SJSA1 (cell line): ENCODE results near the gene EIF4G1. TPM values are rescaled to one million over a fixed set of nuclear protein-coding genes. Genes with fewer than 3 reads are reported as not detected.

Experiments
- DNase-seq, 2 experiments: peaks; one replicate each; pipeline ENCODE4 v3.0.0-alpha.2; 2015 to 2020; ENCODE audit warnings: low spot score in 2 of 2, low read depth in 1 of 2
- H3K27ac ChIP-seq: fragments of 250-450 bp; sonication (Bioruptor Pico); 2 replicates; pipeline ENCODE4 v1.5.1; 2020; ENCODE audit warnings: mild to moderate bottlenecking, moderate library complexity
- H3K27me3 ChIP-seq: fragments of 250-450 bp; sonication (Bioruptor Pico); replicated peaks from 2 replicates; pipeline ENCODE4 v1.5.1; 2020; ENCODE audit warnings: mild to moderate bottlenecking, moderate library complexity
- H3K36me3 ChIP-seq: fragments of 250-450 bp; sonication (Bioruptor Pico); 2 replicates; pipeline ENCODE4 v1.5.1; 2020; ENCODE audit warnings: mild to moderate bottlenecking
- H3K4me1 ChIP-seq: fragments of 250-450 bp; sonication (Bioruptor Pico); replicated peaks from 2 replicates; pipeline ENCODE4 v1.6.1; 2021; ENCODE audit warnings: mild to moderate bottlenecking
- H3K4me3 ChIP-seq: fragments of 250-450 bp; sonication (Bioruptor Pico); 2 replicates; pipeline ENCODE4 v1.5.1; 2020; ENCODE audit warnings: mild to moderate bottlenecking
- H3K9me3 ChIP-seq: fragments of 250-450 bp; sonication (Bioruptor Pico); replicated peaks from 2 replicates; pipeline ENCODE4 v1.5.1; 2020; ENCODE audit warnings: mild to moderate bottlenecking
- total RNA-seq: library from RNA; depleted of rRNA; stranded (reverse); fragments of >200 nt; shearing (Covaris generic); gene quantifications from 2 replicates; pipeline ENCODE4 v1.2.3, GENCODE V29; 2014

Gene EIF4G1
- total RNA-seq, 1 experiment from 2014 or later, result 257 TPM

GRCh38 chr3:184354121-184354728 is 39.8 kb downstream of the EIF4G1 start:
- Histone ChIP-seq H3K27ac (peak overlapping the region; percentile 10; the same call in 1 of the 2 replicates), H3K9me3 (no peaks in the 10 kb centered on the region), H3K36me3 (peaks cover 79% of the 10 kb centered on the region), H3K4me1 (peaks cover 64% of the 10 kb centered on the region), H3K4me3 (no peak overlapping the region), H3K27me3 (no peaks in the 10 kb centered on the region)
- peak; percentile 26 to 66 for DNase-seq

DNA sequence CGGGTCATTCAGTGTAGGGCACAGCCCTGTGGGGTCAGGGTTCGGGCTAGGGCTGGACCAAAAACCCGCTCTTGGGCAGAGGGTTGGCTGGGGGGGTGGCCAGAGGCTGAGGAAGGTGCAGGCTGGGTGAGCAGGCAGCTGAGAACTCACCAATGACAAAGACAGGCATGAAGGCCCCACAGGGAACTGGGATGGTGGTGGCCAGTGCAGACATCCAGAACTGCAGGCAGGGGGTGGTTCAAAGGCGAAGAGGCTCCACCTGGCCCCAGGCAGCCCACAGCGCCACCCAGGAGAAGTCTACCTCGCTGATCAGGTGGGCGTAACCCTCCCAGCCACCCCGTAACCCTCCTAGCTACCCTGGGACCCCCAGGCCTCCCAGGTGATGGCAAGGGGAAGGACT is 40.3 kb downstream of the EIF4G1 start:
- DNase-seq, result peak in 1 of 2 experiments; percentile 42
- Histone ChIP-seq H3K4me1 (peaks cover 65% of the 10 kb centered on the region), H3K27me3 (no peaks in the 10 kb centered on the region), H3K9me3 (no peaks in the 10 kb centered on the region), H3K36me3 (peaks cover 80% of the 10 kb centered on the region), H3K4me3 (no peak overlapping the region), H3K27ac (peak overlapping the region; percentile 79)

DNA sequence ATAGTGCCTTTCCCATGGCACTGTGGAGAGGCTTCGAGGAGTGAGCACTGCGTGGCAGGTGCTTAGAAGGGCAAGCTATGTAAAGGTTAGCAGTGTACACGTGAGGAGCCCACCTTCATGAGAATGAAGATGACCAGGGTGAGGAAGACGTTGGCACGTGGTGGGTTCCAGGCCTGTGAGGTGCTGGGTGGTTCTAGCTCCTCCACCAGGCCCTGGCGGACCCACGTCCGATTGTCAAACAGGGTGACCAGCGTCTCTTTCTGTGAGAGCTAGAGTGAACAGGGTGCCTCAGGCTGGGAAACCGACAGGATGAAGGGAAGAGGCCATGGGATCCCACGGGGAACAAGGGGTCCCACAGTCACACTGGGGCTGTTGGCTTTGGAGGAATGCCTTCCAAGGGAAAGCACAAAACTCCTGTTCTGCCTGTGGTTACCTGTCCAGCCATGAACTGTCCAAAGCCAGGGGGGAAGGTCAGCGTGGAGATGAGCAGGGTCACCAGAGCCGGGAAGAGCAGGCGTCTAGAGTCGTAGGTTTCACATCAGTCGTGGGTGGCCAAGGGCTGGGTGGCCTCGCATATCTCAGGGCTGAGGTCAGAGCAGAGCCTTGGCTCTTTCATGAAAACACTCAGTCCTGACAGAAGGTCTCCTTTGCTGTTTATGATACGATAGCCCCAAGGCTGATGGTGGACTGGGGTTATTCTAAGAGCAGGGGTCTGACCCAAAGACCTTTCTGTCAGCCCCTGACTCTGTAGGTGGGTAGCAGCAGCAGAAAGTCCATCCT is 41.0 kb downstream of the EIF4G1 start:
- Histone ChIP-seq H3K36me3 (peaks cover 77% of the 10 kb centered on the region), H3K4me3 (no peak overlapping the region), H3K27me3 (no peaks in the 10 kb centered on the region), H3K4me1 (peaks cover 65% of the 10 kb centered on the region), H3K27ac (peak overlapping the region; percentile 79), H3K9me3 (no peaks in the 10 kb centered on the region)
- peak; percentile 87 to 91 for DNase-seq

DNA sequence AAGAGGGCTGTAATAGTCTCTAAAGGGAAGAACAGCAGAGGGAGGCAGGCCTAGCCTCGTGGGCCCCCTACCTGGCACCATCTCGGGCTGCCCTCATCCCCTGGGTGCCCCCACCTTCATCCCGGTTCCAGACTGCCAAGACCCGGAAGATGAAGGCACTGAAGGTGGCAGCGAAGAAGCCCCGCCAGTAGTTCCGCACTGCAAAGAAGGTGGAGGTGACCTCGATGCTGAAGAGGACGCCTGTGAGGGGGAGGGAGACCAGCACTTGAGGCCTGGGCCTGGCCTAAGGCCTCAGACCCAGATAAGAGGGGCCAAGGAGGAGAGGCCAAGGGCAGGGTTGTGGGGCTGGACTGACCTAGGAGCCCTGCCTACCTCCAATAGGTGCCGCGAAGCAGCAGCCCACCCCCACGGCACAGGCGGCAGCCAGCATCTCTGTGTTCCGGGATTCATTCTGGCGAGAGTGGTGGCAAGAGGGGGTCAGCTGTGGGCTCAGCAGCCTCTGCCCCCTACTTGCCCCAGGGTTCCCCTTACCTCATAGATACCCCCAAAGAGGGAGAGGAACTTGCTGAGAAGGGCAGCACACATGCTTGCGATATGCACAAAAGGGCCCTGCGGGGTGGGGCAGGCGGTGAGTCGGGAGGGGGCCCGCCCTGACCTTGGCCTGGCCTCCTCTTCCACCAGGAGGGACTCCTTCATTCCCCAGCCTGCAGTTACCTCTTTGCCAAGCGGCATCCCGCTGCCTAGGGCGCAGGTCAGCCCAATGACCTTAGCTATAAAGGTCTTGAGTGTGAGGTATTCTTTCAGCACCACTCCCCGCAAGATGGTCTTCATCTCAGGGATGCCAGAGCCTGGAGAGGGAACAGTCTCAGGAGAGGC is 43.1 kb downstream of the EIF4G1 start:
- DNase-seq, result peak in 1 of 2 experiments; percentile 34
- no peaks in the 10 kb centered on the region for H3K27me3 ChIP-seq
- peaks cover 58% of the 10 kb centered on the region for H3K36me3 ChIP-seq
- H3K4me3 ChIP-seq, result no peak overlapping the region
- H3K9me3 ChIP-seq, result no peaks in the 10 kb centered on the region
- H3K27ac ChIP-seq, result peak overlapping the region; percentile 79
- peaks cover 71% of the 10 kb centered on the region for H3K4me1 ChIP-seq

DNA sequence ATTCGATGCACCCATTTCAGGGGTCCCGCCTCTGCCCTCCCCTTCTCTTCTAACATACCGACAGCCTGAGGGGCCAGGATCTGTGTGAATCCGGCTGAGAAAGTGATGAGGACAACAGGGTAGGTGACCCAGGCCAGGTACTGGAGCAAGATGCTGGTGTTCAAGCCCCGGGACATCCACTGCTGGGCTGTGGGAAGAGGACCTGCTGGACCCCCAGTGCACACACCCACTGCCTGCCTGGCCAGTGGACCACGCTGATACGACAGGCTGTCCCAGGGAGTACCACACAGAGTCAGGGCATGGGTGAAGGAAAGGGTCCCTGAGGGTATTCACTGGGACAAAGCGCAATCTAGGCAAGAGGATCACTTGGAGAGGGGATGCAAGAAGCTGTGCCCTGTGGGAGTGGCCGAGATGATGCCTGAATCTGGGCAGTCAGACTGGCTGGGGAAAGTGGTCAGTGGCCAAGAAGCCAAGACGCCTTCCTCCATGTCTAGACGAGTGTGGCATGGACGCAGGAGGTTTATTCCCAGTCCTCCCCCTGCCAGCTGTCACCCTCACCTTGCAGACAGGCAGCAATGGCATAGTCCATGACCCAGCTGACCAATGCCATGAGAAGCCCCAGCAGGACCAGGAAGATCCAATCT is 43.8 kb downstream of the EIF4G1 start:
- H3K4me3 ChIP-seq, result no peak overlapping the region
- peaks cover 74% of the 10 kb centered on the region for H3K4me1 ChIP-seq
- no peak overlapping the region for H3K27ac ChIP-seq
- DNase-seq, result no peak
- H3K27me3 ChIP-seq, result no peaks in the 10 kb centered on the region
- H3K9me3 ChIP-seq, result no peaks in the 10 kb centered on the region
- H3K36me3 ChIP-seq, result peaks cover 51% of the 10 kb centered on the region

DNA sequence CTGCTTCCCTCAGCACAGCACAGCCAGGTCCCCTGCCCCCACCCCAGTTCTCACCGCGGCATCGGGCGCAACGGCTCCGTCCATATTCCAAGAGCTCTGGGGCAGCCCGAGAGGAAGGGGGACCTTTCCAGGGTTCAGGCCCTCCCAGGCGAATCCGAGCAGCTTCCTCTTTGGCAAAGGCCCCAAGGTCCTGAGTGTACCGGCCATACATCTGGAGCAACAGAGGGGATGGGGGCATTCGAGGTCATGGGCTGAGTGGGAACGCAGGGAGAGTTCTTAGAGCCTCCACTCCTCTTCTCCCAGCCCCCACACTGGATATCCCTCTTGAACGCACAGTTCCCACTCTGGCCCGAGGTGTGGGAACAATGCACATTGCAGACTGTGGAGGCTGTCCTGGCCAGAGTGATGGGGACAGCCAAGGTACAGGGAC is 44.5 kb downstream of the EIF4G1 start:
- Histone ChIP-seq H3K9me3 (no peaks in the 10 kb centered on the region), H3K4me1 (peaks cover 76% of the 10 kb centered on the region), H3K36me3 (peaks cover 50% of the 10 kb centered on the region), H3K27me3 (no peaks in the 10 kb centered on the region), H3K4me3 (no peak overlapping the region), H3K27ac (no peak overlapping the region)
- DNase-seq, result no peak

DNA sequence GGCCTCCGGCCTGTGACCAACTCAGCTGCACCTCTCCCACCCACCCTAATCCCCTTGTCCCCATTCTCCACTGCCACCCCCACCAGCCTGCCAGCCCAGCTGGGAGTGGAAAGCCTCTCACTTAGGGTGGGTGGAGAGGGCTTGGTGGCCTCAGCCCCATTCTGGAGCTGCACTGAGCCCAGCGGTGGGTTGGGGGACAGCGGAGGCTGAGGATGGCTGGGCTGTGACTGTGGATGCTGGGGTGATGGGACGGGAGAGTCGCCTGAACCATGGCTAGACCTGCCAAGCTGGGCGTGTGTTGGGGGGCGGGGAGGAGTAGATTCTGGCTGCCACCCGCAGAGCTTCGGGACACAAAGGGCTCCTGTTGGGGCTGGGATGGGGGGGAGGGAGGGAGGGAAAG is 45.2 kb downstream of the EIF4G1 start:
- Histone ChIP-seq H3K27ac (no peak overlapping the region), H3K36me3 (peaks cover 52% of the 10 kb centered on the region), H3K4me3 (no peak overlapping the region), H3K9me3 (no peaks in the 10 kb centered on the region), H3K4me1 (peaks cover 72% of the 10 kb centered on the region), H3K27me3 (no peaks in the 10 kb centered on the region)
- no peak for DNase-seq

GRCh38 chr3:184360070-184360928 is 45.9 kb downstream of the EIF4G1 start:
- H3K27ac ChIP-seq, result no peak overlapping the region

GRCh38 chr3:184360929-184361531 is 46.6 kb downstream of the EIF4G1 start:
- Histone ChIP-seq H3K4me1 (peaks cover 58% of the 10 kb centered on the region), H3K27me3 (no peaks in the 10 kb centered on the region), H3K9me3 (no peaks in the 10 kb centered on the region), H3K4me3 (peak overlapping the region; percentile 90), H3K27ac (peak overlapping the region; percentile 99), H3K36me3 (peaks cover 54% of the 10 kb centered on the region)
- peak in 1 of 2 experiments; percentile 11 for DNase-seq

More at GRCh38 chr3:184360070-184360928, 45.9 kb downstream of the EIF4G1 start:
- DNase-seq, result peak in 1 of 2 experiments; percentile 20
- Histone ChIP-seq H3K4me1 (peaks cover 65% of the 10 kb centered on the region), H3K4me3 (peak overlapping the region; percentile 90), H3K27me3 (no peaks in the 10 kb centered on the region), H3K9me3 (no peaks in the 10 kb centered on the region), H3K36me3 (peaks cover 52% of the 10 kb centered on the region)

DNA sequence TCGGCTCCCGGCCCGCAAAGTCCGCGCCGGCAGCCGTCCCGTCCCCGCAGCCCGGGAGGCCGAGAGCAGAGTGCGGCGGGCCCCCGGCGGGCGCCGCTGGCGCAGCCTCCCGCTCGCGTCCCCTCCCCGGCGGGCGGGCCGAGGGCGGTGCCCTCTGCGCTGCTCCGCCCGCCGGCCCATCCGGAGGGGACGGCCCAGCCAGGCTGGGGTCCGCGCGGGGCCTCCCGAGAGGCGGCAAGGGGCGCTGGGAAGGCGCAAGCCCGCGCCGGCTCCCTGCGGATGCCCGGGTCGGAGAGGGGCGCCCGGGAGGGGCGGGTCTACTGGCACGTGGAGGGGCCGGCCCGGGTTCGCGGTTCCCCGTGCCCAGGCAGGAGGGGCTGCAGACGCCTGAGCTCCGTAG is 47.1 kb downstream of the EIF4G1 start, which contains the start of the genes CLCN2 and POLR2H:
Gene CLCN2, minus strand, starts transcription at position 74 of the 400 bp plus-strand sequence. CDS start 126 bp downstream, outside the sequence.
Gene POLR2H, plus strand, starts transcription at position 179 of the 400 bp plus-strand sequence. CDS start 1,783 bp downstream, outside the sequence.
- H3K27ac ChIP-seq, result peak within 1 kb of the TSS; percentile 99
- no peaks in the 10 kb centered on the region for H3K9me3 ChIP-seq
- H3K36me3 ChIP-seq, result peaks cover 54% of the 10 kb centered on the region
- H3K27me3 ChIP-seq, result no peaks in the 10 kb centered on the region
- DNase-seq, result peak in 1 of 2 experiments; percentile 51
- peak within 1 kb of the TSS; percentile 90 for H3K4me3 ChIP-seq
- H3K4me1 ChIP-seq, result peaks cover 53% of the 10 kb centered on the region

DNA sequence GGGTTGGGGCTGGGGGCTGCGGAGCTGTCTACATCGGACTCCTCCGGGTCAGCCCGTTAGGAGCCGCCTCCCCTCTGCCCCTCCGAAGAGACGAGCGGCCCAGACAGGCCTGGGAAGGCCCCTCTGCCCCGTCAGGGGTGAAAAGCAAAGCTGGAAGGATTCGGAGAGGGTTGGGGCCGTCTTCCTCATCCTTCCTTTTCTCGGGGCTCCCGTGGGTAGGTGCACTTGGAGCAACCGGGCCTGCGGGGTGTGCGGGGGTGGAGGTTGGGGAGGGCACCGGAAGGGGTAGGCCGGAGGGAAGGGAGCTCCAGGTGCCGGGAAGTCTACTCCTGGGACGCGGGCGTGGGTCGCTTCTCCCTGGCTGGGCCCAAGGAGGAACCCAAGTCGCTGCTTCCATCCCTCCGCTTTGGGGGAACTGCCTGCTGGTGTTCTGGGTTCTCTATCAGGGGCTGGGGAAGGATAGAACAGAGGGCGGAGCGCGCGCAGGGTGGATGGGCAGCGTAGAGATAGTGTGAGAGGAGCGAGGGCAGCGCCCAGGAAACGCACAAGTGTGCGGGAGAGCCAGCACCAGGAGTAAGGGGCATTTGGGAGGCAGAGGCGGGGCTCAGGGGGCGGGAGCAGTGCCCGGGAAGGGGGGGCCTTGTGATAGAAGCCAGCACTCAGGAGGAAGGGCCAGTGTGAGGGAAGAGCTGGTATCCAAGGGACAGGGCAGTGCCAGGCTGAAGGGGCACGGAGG is 47.7 kb downstream of the EIF4G1 start:
- Histone ChIP-seq H3K27me3 (no peaks in the 10 kb centered on the region), H3K4me3 (peak overlapping the region; percentile 90), H3K4me1 (peaks cover 47% of the 10 kb centered on the region), H3K27ac (peak overlapping the region; percentile 99), H3K36me3 (peaks cover 54% of the 10 kb centered on the region), H3K9me3 (no peaks in the 10 kb centered on the region)
- peak in 1 of 2 experiments; percentile 57 for DNase-seq
